Heart left ventricle (tissue), 16 donors: ENCODE measurements around the gene SNRPE. TPM values are rescaled to one million over a fixed set of nuclear protein-coding genes. Genes with fewer than 3 reads are reported as not detected.

Experiments
- ATAC-seq, 4 donors: fragments of 200-7000 bp; cut with Tn5 transposase; one replicate each; pipeline ENCODE4 v1.9.1; 2020 to 2022; ENCODE audit warnings: moderate library complexity in 4 of 4, mild to moderate bottlenecking in 3 of 4, moderate number of reproducible peaks in 1 of 4
- DNase-seq, 5 donors: peaks; one replicate each; pipeline ENCODE4 v3.0.0-alpha.2; 2020
- H3K27ac ChIP-seq, 12 donors: fragments of 200-600 bp; sonication (generic) in 4 of 12; one replicate each; pipeline versions ENCODE4 v1.5.0 to v1.8.0; 2016 to 2022; ENCODE audit warnings: mild to moderate bottlenecking in 2 of 12
- H3K27me3 ChIP-seq, 9 donors: fragments of 200-600 bp; sonication (generic) in 2 of 9; one replicate each; pipeline versions ENCODE4 v1.5.1 to v1.8.0; 2016 to 2022; ENCODE audit warnings: mild to moderate bottlenecking in 3 of 9
- H3K36me3 ChIP-seq, 9 donors: fragments of 200-600 bp; sonication (generic) in 2 of 9; one replicate each; pipeline versions ENCODE4 v1.5.0 to v1.8.0; 2018 to 2022; ENCODE audit warnings: mild to moderate bottlenecking in 2 of 9
- H3K4me1 ChIP-seq, 12 donors: fragments of 200-600 bp; sonication (generic) in 4 of 12; one replicate each; pipeline versions ENCODE4 v1.5.0 to v1.8.0; 2016 to 2022; ENCODE audit warnings: mild to moderate bottlenecking in 3 of 12
- H3K4me3 ChIP-seq, 12 donors: fragments of 200-600 bp; sonication (generic) in 4 of 12; one replicate each; pipeline versions ENCODE4 v1.5.0 to v1.8.0; 2017 to 2022; ENCODE audit warnings: mild to moderate bottlenecking in 9 of 12, moderate library complexity in 4 of 12
- H3K9me3 ChIP-seq, 12 donors: fragments of 200-600 bp; sonication (generic) in 4 of 12; one replicate each; pipeline versions ENCODE4 v1.5.0 to v1.8.0; 2016 to 2022; ENCODE audit warnings: mild to moderate bottlenecking in 1 of 12
- CTCF ChIP-seq, 12 donors: fragments of 200-600 bp; sonication (generic) in 4 of 12; IDR thresholded peaks; one replicate each; pipeline versions ENCODE4 v1.5.0 to v1.8.0; 2018 to 2022; ENCODE audit warnings: antibody characterized with exemption in 12 of 12, mild to moderate bottlenecking in 5 of 12
- POLR2A ChIP-seq, 2 donors: fragments of 450-650 bp; IDR thresholded peaks; one replicate each; pipeline ENCODE4 v1.6.1; 2017; ENCODE audit warnings: antibody characterized with exemption in 2 of 2, mild to moderate bottlenecking in 2 of 2, moderate library complexity in 2 of 2
- WGBS, 4 donors: extraction: QIAGEN DNeasy Blood & Tissue Kit in 2 of 4; methylation state at CpG; one replicate each; pipeline versions ENCODE4 v1.1.5 to v1.1.7; 2013 to 2018; 5-methylcytosine and 5-hydroxymethylcytosine counted together
- intact Hi-C, 10 donors: fragments of 100-400 bp; cut with DNase I; formaldehyde crosslinking; loops; one replicate each; pipeline versions ENCODE4 v1.11.1 to v1.14.2; 2022
- polyA plus RNA-seq, 2 donors: library from polyadenylated mRNA; stranded (reverse); fragments of 200-250 nt; gene quantifications; one replicate each; pipeline ENCODE4 v1.2.3, GENCODE V29; 2013
- total RNA-seq, 9 donors: library from RNA; depleted of rRNA in 2 of 9; stranded (reverse); fragments of >200 nt in 2 of 9; fragmentation: NEBNext Ultra II Directional in 3 of 9; extraction: Animal tissue kit (Norgen Biotek cat#: 25700) in 3 of 9; gene quantifications; one replicate each; pipeline versions ENCODE4 v1.1.0 to v1.2.4, GENCODE V29; 2016 to 2023
- donor health status: ischemic (EF 13 %, LVEDD 7.1; RV severe dilation, severe dysfunction).
- donor health status: healthy with polysubstance abuse.
- donor health status: DM: no; HTN: yes; CAD: no.
- donor health status: DM: no; HTN: no; CAD: no.
- donor health status: ischemic (EF 25% LVEDD 6.9; RV normal size, moderate dysfunction).
- donor health status: ischemic (EF 25% LVEDD 5.7; RV mildly dilated, moderate dysfunction).
- donor health status: healthy.
- donor health status: DM: yes; HTN: yes; CAD: no.
- donor health status: ischemic (EF 35%, LVEDD 5.7; RV mildly dilated, moderate dysfunction).
- donor health status: nonischemic (EF 11% LVEDD 7.7; RV severe dilation, severe dysfunction).
- donor health status: DM: yes; HTN: yes; CAD: no.
- donor health status: PGD.
- donor health status: ischemic (EF 29% LVEDD 5.4; RV normal size, mild dysfunction).
- donor health status: nonischemic (EF 23%, LVEDD 6.1; RV moderate dilation, normal function).

The SNRPE gene
- total and polyA plus RNA-seq, 11 donors = 17.7 to 124 (median 59.2) TPM

- 41 to 70% (median 54%) methylated on average over 3 of the region's 3 CpGs for WGBS, 4 donors
- peak in 2 of 5 donors; percentile 37 to 57 for DNase-seq
- peak overlapping the region in 5 of 12 donors; percentile 18 to 61 (median 33) for H3K27ac ChIP-seq
- H3K4me3 ChIP-seq = no peak overlapping the region
- intact Hi-C loops = loop anchor here in 9 of 10 donors (1.0 to 10.0 kb wide), 9 partner anchors 201 to 258 kb away; partner anchors contain the start of gene SOX13 (in 5 of the 9)
- peaks cover 0 to 68% (median 46%) of the 10 kb centered on the region in 9 donors for H3K36me3 ChIP-seq
- peaks cover 0 to 18% (median 9%) of the 10 kb centered on the region in 12 donors for H3K4me1 ChIP-seq
- H3K27me3 ChIP-seq = no peaks in the 10 kb centered on the region
- TF ChIP-seq CTCF (IDR thresholded peaks at IDR 0.05) (peak; percentile 62 to 89 (median 79)), POLR2A (IDR thresholded peaks at IDR 0.05) (no peak)
- peak in 3 of 4 donors; percentile 79 to 89 (median 82) for ATAC-seq
- H3K9me3 ChIP-seq = no peaks in the 10 kb centered on the region
These were observed 9.9 kb downstream of the SNRPE start for GRCh38 chr1:203871114-203871880.

- ATAC-seq = no peak
- H3K27ac ChIP-seq = peak overlapping the region in 1 of 12 donors; percentile 61
- no peaks in the 10 kb centered on the region for H3K9me3 ChIP-seq
- WGBS, 4 donors = 82 to 91% (median 87%) methylated on average over 8 of the region's 8 CpGs
- TF ChIP-seq CTCF (IDR thresholded peaks at IDR 0.05) (no peak), POLR2A (IDR thresholded peaks at IDR 0.05) (no peak)
- H3K4me3 ChIP-seq = no peak overlapping the region
- peaks cover 0 to 18% (median 9%) of the 10 kb centered on the region in 12 donors for H3K4me1 ChIP-seq
- H3K27me3 ChIP-seq = no peaks in the 10 kb centered on the region
- intact Hi-C loops = loop anchor here in 3 of 10 donors (5.0 to 10.0 kb wide), 2 partner anchors 199 to 202 kb away; partner anchors contain the start of gene SOX13 (in 3 of the 3)
- DNase-seq = no peak
- H3K36me3 ChIP-seq = peaks cover 0 to 53% (median 32%) of the 10 kb centered on the region in 9 donors
These were observed 11.7 kb downstream of the SNRPE start for GRCh38 chr1:203873094-203873493.

- intact Hi-C loops = loop anchor here in 1 of 10 donors (10.0 kb wide), 1 partner anchor 196 kb away; the partner anchor contains the start of gene SOX13
- ATAC-seq (no peak), DNase-seq (no peak)
- whole genome bisulfite sequencing, 4 donors = 91 to 96% (median 93%) methylated on average over 3 of the region's 3 CpGs
- Histone ChIP-seq H3K27ac (no peak overlapping the region), H3K27me3 (no peaks in the 10 kb centered on the region), H3K4me3 (no peak overlapping the region), H3K36me3 (peaks cover 0 to 8% (median 4%) of the 10 kb centered on the region in 9 donors), H3K4me1 (no peaks in the 10 kb centered on the region), H3K9me3 (no peaks in the 10 kb centered on the region)
- no peak for TF ChIP-seq CTCF (IDR thresholded peaks at IDR 0.05)
- no peak for TF ChIP-seq POLR2A (IDR thresholded peaks at IDR 0.05)
These were observed 17.0 kb downstream of the SNRPE start for GRCh38 chr1:203878422-203878821.

GRCh38 chr1:203880606-203881005 is 19.2 kb downstream of the SNRPE start:
- H3K4me1 ChIP-seq = no peaks in the 10 kb centered on the region
- no peak overlapping the region for H3K27ac ChIP-seq
- 94 to 97% (median 96%) methylated on average over 5 of the region's 5 CpGs for WGBS, 4 donors
- TF ChIP-seq POLR2A (IDR thresholded peaks at IDR 0.05) (no peak), CTCF (IDR thresholded peaks at IDR 0.05) (no peak)
- no peaks in the 10 kb centered on the region for H3K36me3 ChIP-seq
- H3K4me3 ChIP-seq = no peak overlapping the region
- ATAC-seq (no peak), DNase-seq (no peak)
- no peaks in the 10 kb centered on the region for H3K9me3 ChIP-seq
- H3K27me3 ChIP-seq = no peaks in the 10 kb centered on the region
- intact Hi-C loops = loop anchor here in 2 of 10 donors (10.0 kb wide), 2 partner anchors 84 to 164 kb away; no protein-coding TSS in a partner anchor
